AG04449 (cell line): Measurements from ENCODE around the gene SHISA3.

Experiments
- CTCF ChIA-PET: fragments of 350-600 bp; formaldehyde crosslinking; extraction: SDS; loops from one replicate; lab custom pipeline; 2021; ENCODE audit warnings: antibody characterized with exemption; lab: Yijun Ruan, JAX
- POLR2A ChIA-PET: fragments of 400-600, 350-600 bp; formaldehyde crosslinking; extraction: SDS; loops from one replicate; lab custom pipeline; 2020; ENCODE audit warnings: antibody characterized with exemption, inconsistent platforms; lab: Yijun Ruan, JAX
- DNase-seq: peaks from one replicate; pipeline ENCODE4 v3.0.0-alpha.2; 2010; ENCODE audit warnings: low read depth, low spot score
- H3K4me3 ChIP-seq: 2 replicates; pipeline ENCODE4 v1.5.1; 2011; ENCODE audit warnings: low read depth, mild to moderate bottlenecking, control low read depth, low read length
- CTCF ChIP-seq: IDR thresholded peaks from one replicate; pipeline ENCODE4 v1.5.1; 2011; ENCODE audit warnings: mild to moderate bottlenecking, moderate library complexity, low read length, control low read depth, inconsistent platforms; ENCODE audit not compliant: insufficient read depth; ENCODE audit errors: missing control alignments

The SHISA3 gene

GRCh38 chr4:42385516-42385915 lies 11.8 kb upstream of the SHISA3 start:
- no peak for TF ChIP-seq CTCF
- ChIA-PET POLR2A (no interaction called here), CTCF (no interaction called here)
- H3K4me3 ChIP-seq: no peak overlapping the region
- no peak for DNase-seq

GRCh38 chr4:42390622-42391354 lies 6.5 kb upstream of the SHISA3 start:
- DNase-seq: no peak
- CTCF ChIA-PET: no interaction called here
- no peak overlapping the region for H3K4me3 ChIP-seq
- POLR2A ChIA-PET: no interaction called here
- no peak for TF ChIP-seq CTCF

- H3K4me3 ChIP-seq: no peak overlapping the region
- CTCF ChIA-PET: no interaction called here
- POLR2A ChIA-PET: no interaction called here
- no peak for TF ChIP-seq CTCF
- DNase-seq: no peak
Measured at GRCh38 chr4:42391355-42391664, 6.0 kb upstream of the SHISA3 start.

GRCh38 chr4:42391981-42392380 lies 5.3 kb upstream of the SHISA3 start:
- ChIA-PET POLR2A (no interaction called here), CTCF (no interaction called here)
- no peak for DNase-seq
- TF ChIP-seq CTCF: no peak
- no peak overlapping the region for H3K4me3 ChIP-seq

- POLR2A ChIA-PET: no interaction called here
- CTCF ChIA-PET: no interaction called here
- no peak overlapping the region for H3K4me3 ChIP-seq
- no peak for DNase-seq
- no peak for TF ChIP-seq CTCF
Measured at GRCh38 chr4:42392436-42392835, 4.9 kb upstream of the SHISA3 start.

- CTCF ChIA-PET: no interaction called here
- DNase-seq: no peak
- no peak overlapping the region for H3K4me3 ChIP-seq
- no peak for TF ChIP-seq CTCF
- POLR2A ChIA-PET: no interaction called here
Measured at GRCh38 chr4:42395595-42395994, 1.7 kb upstream of the SHISA3 start.
